GM12801 (cell line): ENCODE results near the gene MAPK13.

Experiments
- TF ChIP-seq, protein P1 (sequence below): IDR thresholded peaks from one replicate; pipeline ENCODE4 v1.5.1; 2011; ENCODE audit warnings: control low read depth; ENCODE audit not compliant: insufficient read length; ENCODE audit errors: extremely low read depth

Gene MAPK13

GRCh38 chr6:36116066-36116864 is 14.0 kb upstream of the MAPK13 start:
- TF ChIP-seq, protein P1, sequence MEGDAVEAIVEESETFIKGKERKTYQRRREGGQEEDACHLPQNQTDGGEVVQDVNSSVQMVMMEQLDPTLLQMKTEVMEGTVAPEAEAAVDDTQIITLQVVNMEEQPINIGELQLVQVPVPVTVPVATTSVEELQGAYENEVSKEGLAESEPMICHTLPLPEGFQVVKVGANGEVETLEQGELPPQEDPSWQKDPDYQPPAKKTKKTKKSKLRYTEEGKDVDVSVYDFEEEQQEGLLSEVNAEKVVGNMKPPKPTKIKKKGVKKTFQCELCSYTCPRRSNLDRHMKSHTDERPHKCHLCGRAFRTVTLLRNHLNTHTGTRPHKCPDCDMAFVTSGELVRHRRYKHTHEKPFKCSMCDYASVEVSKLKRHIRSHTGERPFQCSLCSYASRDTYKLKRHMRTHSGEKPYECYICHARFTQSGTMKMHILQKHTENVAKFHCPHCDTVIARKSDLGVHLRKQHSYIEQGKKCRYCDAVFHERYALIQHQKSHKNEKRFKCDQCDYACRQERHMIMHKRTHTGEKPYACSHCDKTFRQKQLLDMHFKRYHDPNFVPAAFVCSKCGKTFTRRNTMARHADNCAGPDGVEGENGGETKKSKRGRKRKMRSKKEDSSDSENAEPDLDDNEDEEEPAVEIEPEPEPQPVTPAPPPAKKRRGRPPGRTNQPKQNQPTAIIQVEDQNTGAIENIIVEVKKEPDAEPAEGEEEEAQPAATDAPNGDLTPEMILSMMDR = no peak

GRCh38 chr6:36116943-36117342 is 13.4 kb upstream of the MAPK13 start:
- TF ChIP-seq, protein P1 = no peak

DNA sequence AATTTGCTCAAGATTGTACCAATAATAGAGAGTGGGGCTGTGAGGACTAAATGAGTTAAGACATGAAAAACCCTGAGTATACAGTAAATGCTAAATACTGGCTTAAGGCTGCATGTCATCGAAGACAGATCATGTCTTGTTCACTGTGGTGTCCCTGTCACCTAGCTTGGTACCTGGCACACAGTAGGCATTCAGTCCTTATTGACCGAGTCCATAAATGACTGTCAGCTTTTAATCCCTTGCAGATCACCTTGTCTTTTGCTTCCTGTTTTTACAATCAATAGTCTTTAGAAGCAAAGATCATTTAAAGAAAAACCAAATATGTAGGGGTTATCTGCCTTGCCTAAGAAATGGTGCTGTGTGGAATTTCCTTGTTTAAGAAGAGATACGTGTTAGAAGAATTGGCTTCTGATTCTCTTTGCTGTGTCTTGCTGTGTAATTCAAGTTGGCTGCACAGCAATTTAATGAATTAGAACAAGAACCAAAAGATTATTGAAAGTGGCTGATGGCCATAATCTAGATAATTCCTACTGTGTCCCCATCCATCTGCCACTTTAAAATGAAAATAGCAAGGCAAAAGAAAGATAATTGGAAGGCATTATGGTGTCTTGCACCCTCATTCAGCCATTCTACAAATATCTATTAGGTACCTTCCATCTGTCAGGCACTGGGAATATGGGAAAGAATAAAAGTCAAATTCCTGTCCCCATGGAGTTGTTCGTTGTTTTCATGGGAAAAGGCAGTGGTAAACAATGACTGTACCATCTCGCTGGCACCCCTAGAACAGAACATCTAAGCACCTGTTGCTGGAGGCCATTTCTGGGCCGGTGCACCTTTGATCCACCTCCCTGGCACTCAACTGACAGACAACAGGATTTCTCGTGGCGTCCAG is 12.4 kb upstream of the MAPK13 start:
- TF ChIP-seq, protein P1 = no peak

GRCh38 chr6:36118550-36119107 is 11.7 kb upstream of the MAPK13 start:
- TF ChIP-seq, protein P1 = no peak

DNA sequence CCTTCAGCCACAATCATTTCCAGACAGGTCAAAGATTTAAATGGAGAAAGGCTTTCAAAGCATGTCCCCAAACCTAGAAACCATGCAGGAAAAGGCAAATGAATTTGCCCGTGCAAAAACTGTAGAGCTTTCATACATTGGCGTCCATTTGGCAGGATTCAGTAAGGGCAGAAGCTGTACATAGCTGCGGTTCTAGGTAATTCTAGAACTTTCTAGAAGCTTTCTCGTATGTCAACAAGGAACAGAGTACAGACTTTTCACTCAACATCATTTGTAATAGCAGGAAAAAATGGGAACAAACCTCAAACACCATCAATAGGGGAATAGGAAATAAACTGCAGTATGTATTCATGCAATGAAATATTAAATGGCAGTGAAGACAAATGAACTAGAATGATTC is 11.1 kb upstream of the MAPK13 start:
- TF ChIP-seq, protein P1 = no peak

DNA sequence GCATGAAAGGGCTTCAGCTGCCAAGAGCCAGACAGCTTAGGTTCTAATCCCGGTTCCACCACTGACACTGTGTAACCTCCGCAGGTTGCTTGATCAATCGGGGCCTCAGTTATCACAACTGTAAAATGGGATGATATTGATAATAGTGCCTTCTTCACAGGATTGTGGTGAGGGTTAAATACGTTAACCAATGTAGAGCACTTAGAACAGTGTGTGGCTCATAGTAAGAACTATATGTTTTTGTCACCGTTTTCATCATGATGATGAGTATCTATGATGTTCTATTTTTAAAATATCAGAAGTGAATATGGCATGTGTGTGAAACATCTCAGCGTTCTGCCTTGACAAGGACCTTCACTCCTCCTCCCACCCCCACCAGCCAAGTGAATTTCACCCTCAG is 10.3 kb upstream of the MAPK13 start:
- TF ChIP-seq, protein P1 = no peak

GRCh38 chr6:36120539-36120938 is 9.8 kb upstream of the MAPK13 start:
- TF ChIP-seq, protein P1 = no peak
